ENCODE measurements around the gene SRP68.

Gene SRP68

DNA sequence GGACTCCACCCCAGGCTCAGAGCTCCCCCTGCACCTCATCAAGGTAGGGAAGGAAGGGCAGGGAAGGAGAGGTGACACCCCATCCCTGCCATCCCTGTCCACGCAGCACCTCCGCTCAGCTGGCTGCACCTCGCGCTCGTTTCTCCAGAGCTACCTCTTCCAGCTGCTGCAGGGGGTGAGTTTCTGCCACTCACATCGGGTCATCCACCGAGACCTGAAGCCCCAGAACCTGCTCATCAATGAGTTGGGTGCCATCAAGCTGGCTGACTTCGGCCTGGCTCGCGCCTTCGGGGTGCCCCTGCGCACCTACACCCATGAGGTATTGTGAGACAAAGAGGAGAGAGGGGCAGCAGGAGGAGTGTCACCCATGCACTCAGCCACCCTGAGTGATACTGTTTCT lies 70.2 kb downstream of the SRP68 start:
- Histone ChIP-seq H3K4me3 (no peak overlapping the region), H3K9me3 (replicated peaks in 1 of 11) (no peaks in the 10 kb centered on the region), H3K27ac (no peak overlapping the region), H3K4me2 (no peak overlapping the region), H3K4me1 (peaks cover 18 to 52% (median 44%) of the 10 kb centered on the region in 10 experiments), H3K27me3 (no peaks in the 10 kb centered on the region), H4K20me1 (no peaks in the 10 kb centered on the region), H3K36me3 (peaks cover 14 to 51% (median 30%) of the 10 kb centered on the region in 11 experiments; a peak in 17 of 22 replicates), H3K9ac (no peak overlapping the region)
- TF ChIP-seq Cebpa-rat (IDR thresholded peaks at IDR 0.05): no peak

DNA sequence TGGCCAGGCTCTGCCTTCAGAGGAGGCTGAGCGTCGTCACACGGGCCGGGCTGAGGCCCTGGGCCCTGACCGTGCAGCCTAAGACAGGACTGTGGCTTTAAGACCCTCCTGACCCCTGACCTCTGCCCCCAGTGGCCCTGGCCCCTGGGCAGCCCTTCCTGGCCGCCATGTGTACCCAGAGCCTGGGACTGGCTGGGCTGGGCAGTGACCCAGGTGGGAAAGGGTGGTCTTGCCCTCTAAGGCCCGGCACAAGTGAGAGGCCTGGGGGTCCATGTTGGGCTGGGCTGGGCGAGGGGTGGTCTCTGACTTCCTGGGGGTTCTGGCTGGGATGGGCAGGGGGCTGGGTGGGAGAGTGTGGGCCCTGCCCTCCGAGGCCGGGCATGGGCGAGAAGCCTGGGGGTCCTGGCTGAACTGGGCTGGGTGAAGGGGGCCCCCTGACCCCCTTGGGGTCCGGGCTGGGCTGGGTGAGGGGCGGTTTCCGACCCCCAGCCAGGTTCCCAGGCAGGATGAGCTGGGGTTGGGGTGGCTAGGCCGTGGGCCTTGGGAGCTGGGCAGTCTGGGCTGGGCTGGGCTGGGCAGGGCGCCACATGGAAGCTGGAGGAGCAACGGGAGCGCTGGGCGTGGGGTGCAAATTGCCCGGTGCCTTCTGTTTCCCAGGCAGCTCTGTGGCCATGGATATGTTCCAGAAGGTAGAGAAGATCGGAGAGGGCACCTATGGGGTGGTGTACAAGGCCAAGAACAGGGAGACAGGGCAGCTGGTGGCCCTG lies 71.4 kb downstream of the SRP68 start, which contains the start of gene CDK3:
Gene CDK3 (plus strand): TSS at position 101 of the 767 bp plus-strand sequence. CDS start 571 bp downstream, at position 672.
- peaks cover 14 to 52% (median 31%) of the 10 kb centered on the region in 11 experiments; a peak in 17 of 22 replicates for H3K36me3 ChIP-seq
- no peaks in the 10 kb centered on the region for H3K27me3 ChIP-seq
- H3K4me2 ChIP-seq: peak within 1 kb of the TSS in 3 of 11 experiments; percentile 12 to 21 (median 17); a peak in 2 of 22 replicates
- H3K4me3 ChIP-seq: no peak within 1 kb of the TSS
- no peaks in the 10 kb centered on the region for H4K20me1 ChIP-seq
- TF ChIP-seq Cebpa-rat (IDR thresholded peaks at IDR 0.05): no peak
- peak within 1 kb of the TSS in 1 of 11 experiments; percentile 49; a peak in 2 of 22 replicates for H3K9ac ChIP-seq
- peak within 1 kb of the TSS in 3 of 11 experiments; percentile 18 to 23 (median 18); a peak in 1 of 22 replicates for H3K27ac ChIP-seq
- H3K9me3 ChIP-seq (replicated peaks in 1 of 11): no peaks in the 10 kb centered on the region
- peaks cover 29 to 52% (median 45%) of the 10 kb centered on the region in 10 experiments for H3K4me1 ChIP-seq

GRCh38 chr17:76000016-76000754 lies 72.1 kb downstream of the SRP68 start:
- Histone ChIP-seq H3K27ac (peak overlapping the region in 2 of 11 experiments; percentile 11 to 18; a peak in 1 of 22 replicates), H3K4me2 (peak overlapping the region in 3 of 11 experiments; percentile 12 to 21 (median 17); a peak in 2 of 22 replicates), H3K4me3 (no peak overlapping the region), H3K27me3 (no peaks in the 10 kb centered on the region), H4K20me1 (no peaks in the 10 kb centered on the region), H3K36me3 (peaks cover 15 to 59% (median 37%) of the 10 kb centered on the region in 11 experiments; a peak in 17 of 22 replicates), H3K9ac (peak overlapping the region in 1 of 11 experiments; percentile 49; a peak in 1 of 22 replicates), H3K4me1 (peaks cover 35 to 51% (median 42%) of the 10 kb centered on the region in 10 experiments), H3K9me3 (replicated peaks in 1 of 11) (no peaks in the 10 kb centered on the region)
- TF ChIP-seq Cebpa-rat (IDR thresholded peaks at IDR 0.05): no peak

GRCh38 chr17:75998327-75998795 lies 74.0 kb downstream of the SRP68 start:
- Histone ChIP-seq H4K20me1 (no peaks in the 10 kb centered on the region), H3K9ac (peak overlapping the region in 3 of 11 experiments; percentile 5 to 31 (median 13); a peak in 2 of 22 replicates), H3K27ac (peak overlapping the region in 7 of 11 experiments; percentile 7 to 73 (median 63); a peak in 9 of 22 replicates), H3K36me3 (peaks cover 21 to 62% (median 40%) of the 10 kb centered on the region in 11 experiments; a peak in 21 of 22 replicates), H3K27me3 (no peaks in the 10 kb centered on the region), H3K4me2 (peak overlapping the region in 9 of 11 experiments; percentile 84 to 97 (median 92); a peak in 15 of 22 replicates), H3K9me3 (replicated peaks in 1 of 11) (no peaks in the 10 kb centered on the region), H3K4me3 (no peak overlapping the region), H3K4me1 (peaks cover 27 to 41% (median 35%) of the 10 kb centered on the region in 10 experiments)
- no peak for TF ChIP-seq Cebpa-rat (IDR thresholded peaks at IDR 0.05)

DNA sequence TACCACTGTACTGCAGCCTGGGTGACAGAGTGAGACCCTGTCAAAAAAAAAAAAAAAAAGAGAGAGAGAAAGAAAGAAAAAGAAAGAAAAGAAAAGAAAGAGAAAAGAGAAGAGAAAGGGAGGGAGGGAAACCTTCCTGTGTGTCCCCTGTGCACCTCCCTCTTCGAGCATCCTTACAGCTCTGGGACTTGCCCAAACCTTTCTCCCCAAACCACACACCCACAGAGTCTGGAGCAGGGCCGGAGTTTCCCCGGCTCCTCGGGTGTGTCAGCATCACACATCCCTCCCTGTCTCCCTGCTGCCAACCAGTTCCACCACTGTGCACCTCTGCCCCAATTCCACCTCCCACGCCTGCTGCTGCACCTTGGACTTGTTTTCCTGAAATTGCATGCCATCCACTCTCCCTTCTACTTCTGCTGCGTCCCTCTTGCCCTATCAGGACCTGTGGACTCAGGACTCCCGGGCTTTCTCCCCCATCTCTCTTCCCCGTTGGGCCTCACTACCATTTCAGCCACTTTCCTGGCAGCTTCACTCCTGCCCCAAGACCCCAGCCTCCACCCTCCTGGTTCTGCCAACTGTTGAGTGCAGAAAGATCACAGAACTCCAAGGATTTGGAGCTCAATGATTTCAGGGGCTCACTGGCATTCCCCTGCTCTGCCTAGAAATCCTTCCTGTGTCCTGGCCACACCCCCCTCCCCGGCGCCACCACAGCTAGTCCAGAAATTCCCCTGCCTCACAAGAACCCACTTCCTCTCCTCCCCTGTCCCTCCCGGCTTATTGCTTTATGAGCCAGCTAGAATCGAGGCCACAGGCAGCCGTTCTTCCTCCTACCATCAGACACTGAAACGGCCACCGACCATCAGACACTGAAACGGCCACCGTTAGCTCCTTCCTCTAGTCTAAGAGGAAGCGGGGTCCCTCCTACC lies 75.4 kb downstream of the SRP68 start:
- Histone ChIP-seq H3K27me3 (no peaks in the 10 kb centered on the region), H3K4me2 (peak overlapping the region; percentile 84 to 97 (median 91)), H3K4me3 (peak overlapping the region in 6 of 10 experiments; percentile 13 to 61 (median 30); a peak in 8 of 20 replicates), H3K9me3 (replicated peaks in 1 of 11) (no peaks in the 10 kb centered on the region), H4K20me1 (no peaks in the 10 kb centered on the region), H3K9ac (peak overlapping the region; percentile 19 to 68 (median 58)), H3K27ac (peak overlapping the region in 9 of 11 experiments; percentile 38 to 73 (median 61); a peak in 20 of 22 replicates), H3K4me1 (peaks cover 27 to 46% (median 38%) of the 10 kb centered on the region in 10 experiments), H3K36me3 (peaks cover 29 to 62% (median 44%) of the 10 kb centered on the region in 11 experiments; a peak in 21 of 22 replicates)
- no peak for TF ChIP-seq Cebpa-rat (IDR thresholded peaks at IDR 0.05)

DNA sequence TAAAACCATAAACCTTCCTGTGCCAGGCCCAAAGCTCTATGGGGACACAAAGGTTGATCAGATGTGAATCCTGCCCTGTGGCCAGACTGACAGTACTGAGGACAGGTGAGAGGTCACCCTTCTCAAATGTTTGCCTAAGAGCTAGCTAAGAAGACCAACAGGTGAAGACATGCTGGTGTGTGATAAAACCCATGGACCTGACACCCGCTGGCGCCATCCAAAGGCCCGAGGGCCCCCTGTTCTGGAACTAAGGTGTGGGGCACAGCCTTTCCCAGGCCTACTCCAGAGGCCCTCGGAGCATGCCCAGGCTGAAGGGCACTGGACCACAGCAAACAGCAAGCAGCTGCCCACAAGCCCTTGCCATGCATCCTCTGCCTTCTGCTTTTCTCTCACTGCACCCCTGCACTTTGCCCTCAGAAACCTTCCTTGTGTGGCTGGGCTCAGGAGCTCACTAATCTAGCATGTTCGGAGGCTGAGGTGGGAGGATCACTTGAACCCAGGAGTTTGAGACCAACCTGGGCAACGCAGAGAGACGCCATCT lies 76.9 kb downstream of the SRP68 start:
- H4K20me1 ChIP-seq: no peaks in the 10 kb centered on the region
- peaks cover 27 to 53% (median 40%) of the 10 kb centered on the region in 10 experiments for H3K4me1 ChIP-seq
- no peaks in the 10 kb centered on the region for H3K27me3 ChIP-seq
- TF ChIP-seq Cebpa-rat (IDR thresholded peaks at IDR 0.05): no peak
- peak overlapping the region in 5 of 11 experiments; percentile 88 to 97 (median 93); a peak in 5 of 22 replicates for H3K4me2 ChIP-seq
- H3K36me3 ChIP-seq: peaks cover 32 to 69% (median 48%) of the 10 kb centered on the region in 11 experiments
- H3K27ac ChIP-seq: no peak overlapping the region; a peak in 1 of 22 replicates
- no peak overlapping the region for H3K4me3 ChIP-seq
- no peaks in the 10 kb centered on the region for H3K9me3 ChIP-seq (replicated peaks in 1 of 11)
- 0 out of 22 replicates have a peak overlapping the region, but pooled peaks of 1 of the 11 experiments have one; percentile 22 for H3K9ac ChIP-seq

- no peaks in the 10 kb centered on the region for H3K27me3 ChIP-seq
- H4K20me1 ChIP-seq: no peaks in the 10 kb centered on the region
- H3K4me2 ChIP-seq: no peak overlapping the region
- no peaks in the 10 kb centered on the region for H3K9me3 ChIP-seq (replicated peaks in 1 of 11)
- H3K27ac ChIP-seq: no peak overlapping the region
- no peak for TF ChIP-seq Cebpa-rat (IDR thresholded peaks at IDR 0.05)
- H3K4me3 ChIP-seq: no peak overlapping the region
- peaks cover 22 to 48% (median 38%) of the 10 kb centered on the region in 10 experiments for H3K4me1 ChIP-seq
- H3K9ac ChIP-seq: no peak overlapping the region
- H3K36me3 ChIP-seq: peaks cover 28 to 69% (median 51%) of the 10 kb centered on the region in 11 experiments
Measured at GRCh38 chr17:75994802-75995370, 77.4 kb downstream of the SRP68 start.

Data from BLaER1 treated with 17β-estradiol and CSF1 and Interleukin-3, amounts not matched to agents 10 nM and 100 nM (cell line).